Activated T-cell treated with anti-CD3 and anti-CD28 coated beads for 4 hours (primary cell): ENCODE data around the gene KRTAP21-1.
"Not testable (repeated sequence)": the region's sequence is repeated elsewhere in the genome, so short reads cannot be mapped to it uniquely, and the experiment has no call there.

Experiments used
- DNase-seq: peaks from one replicate; pipeline ENCODE4 v3.0.0-alpha.2; 2020

The KRTAP21-1 gene

GRCh38 chr21:30755328-30755727 is at the start of gene KRTAP21-1:
KRTAP21-1 (minus strand) TSS chr21:30755428; CDS start chr21:30755378, 50 bp downstream.
- DNase-seq: not testable (repeated sequence)

GRCh38 chr21:30800605-30801004 is 45.4 kb upstream of the KRTAP21-1 start:
- DNase-seq: no peak

- no peak for DNase-seq
Measured at GRCh38 chr21:30793581-30794314, 38.5 kb upstream of the KRTAP21-1 start.

- no peak for DNase-seq
Measured at GRCh38 chr21:30779249-30779648, 24.0 kb upstream of the KRTAP21-1 start.

- DNase-seq: no peak
Measured at GRCh38 chr21:30769724-30770431, 14.7 kb upstream of the KRTAP21-1 start.

- DNase-seq: no peak
Measured at GRCh38 chr21:30760776-30761175, 5.5 kb upstream of the KRTAP21-1 start.

GRCh38 chr21:30758306-30758705 is 3.1 kb upstream of the KRTAP21-1 start:
- no peak for DNase-seq

- no peak for DNase-seq
Measured at GRCh38 chr21:30747159-30747558, 8.1 kb downstream of the KRTAP21-1 start, which contains the start of gene KRTAP21-2. KRTAP21-2 (minus strand) TSS chr21:30747259; CDS start chr21:30747202, 57 bp downstream.

GRCh38 chr21:30740462-30740861 is 14.8 kb downstream of the KRTAP21-1 start:
- DNase-seq: no peak

GRCh38 chr21:30733026-30733425 is 22.2 kb downstream of the KRTAP21-1 start:
- no peak for DNase-seq

- no peak for DNase-seq
Measured at GRCh38 chr21:30726726-30727125, 28.5 kb downstream of the KRTAP21-1 start.

GRCh38 chr21:30719401-30719800 is 35.8 kb downstream of the KRTAP21-1 start:
- no peak for DNase-seq

GRCh38 chr21:30718239-30718909 is 36.9 kb downstream of the KRTAP21-1 start, which contains the start of gene KRTAP21-3:
KRTAP21-3 (minus strand) TSS chr21:30718777; CDS start chr21:30718759, 18 bp downstream.
- no peak for DNase-seq

- DNase-seq: no peak
Measured at GRCh38 chr21:30717105-30717504, 38.1 kb downstream of the KRTAP21-1 start.

- DNase-seq: no peak
Measured at GRCh38 chr21:30714946-30715345, 40.3 kb downstream of the KRTAP21-1 start.

- DNase-seq: no peak
Measured at GRCh38 chr21:30714456-30714855, 40.8 kb downstream of the KRTAP21-1 start.

GRCh38 chr21:30713766-30714165 is 41.5 kb downstream of the KRTAP21-1 start:
- no peak for DNase-seq

GRCh38 chr21:30710499-30710898 is 44.7 kb downstream of the KRTAP21-1 start:
- DNase-seq: peak; percentile 12

GRCh38 chr21:30707409-30707808 is 47.8 kb downstream of the KRTAP21-1 start:
- DNase-seq: no peak
